HepG2 (cell line): ENCODE data around the gene E2F1. TPM values are rescaled to one million over a fixed set of nuclear protein-coding genes. Genes with fewer than 3 reads are reported as not detected.

ENCODE experiments used
- BRD4 ChIP-seq: sonication (generic); formaldehyde crosslinking; IDR thresholded peaks from 2 replicates; pipeline ENCODE4 v1.4.0; 2020; ENCODE audit warnings: missing genetic modification reagents
- DBP ChIP-seq: sonication (generic); formaldehyde crosslinking; IDR thresholded peaks from 2 replicates; pipeline ENCODE4 v1.4.0; 2020; ENCODE audit warnings: missing genetic modification reagents; ENCODE audit errors: not compliant biosample characterization
- KDM4B ChIP-seq: sonication (generic); formaldehyde crosslinking; IDR thresholded peaks from 2 replicates; pipeline ENCODE4 v1.4.0; 2020; ENCODE audit warnings: missing genetic modification reagents
- KDM6A ChIP-seq: IDR thresholded peaks from 2 replicates; pipeline ENCODE4 v1.6.1; 2016; ENCODE audit warnings: low read depth
- MEIS1 ChIP-seq: sonication (generic); formaldehyde crosslinking; IDR thresholded peaks from 2 replicates; pipeline ENCODE4 v1.9.0; 2021; ENCODE audit warnings: mild to moderate bottlenecking, missing genetic modification reagents, moderate library complexity, borderline replicate concordance
- MYNN ChIP-seq: sonication (generic); formaldehyde crosslinking; IDR thresholded peaks from 2 replicates; pipeline ENCODE4 v1.4.0; 2020; ENCODE audit warnings: mild to moderate bottlenecking, low read depth, missing genetic modification reagents
- NCOR1 ChIP-seq: fragments of 200-600 bp; sonication (generic); IDR thresholded peaks from 2 replicates; pipeline ENCODE4 v1.7.0; 2017; ENCODE audit warnings: antibody characterized with exemption, low read length, borderline replicate concordance
- NR3C1 ChIP-seq: sonication (generic); formaldehyde crosslinking; IDR thresholded peaks from 2 replicates; pipeline ENCODE4 v1.4.0; 2020; ENCODE audit warnings: missing genetic modification reagents
- REPIN1 ChIP-seq: sonication (generic); formaldehyde crosslinking; IDR thresholded peaks from 2 replicates; pipeline ENCODE4 v1.8.0; 2022; ENCODE audit warnings: missing genetic modification reagents, low read depth, mild to moderate bottlenecking, borderline replicate concordance
- SMAD9 ChIP-seq: sonication (generic); formaldehyde crosslinking; IDR thresholded peaks from 2 replicates; pipeline ENCODE4 v1.5.1; 2020; ENCODE audit warnings: mild to moderate bottlenecking, missing genetic modification reagents
- TAF1 ChIP-seq: sonication (generic); formaldehyde crosslinking; IDR thresholded peaks from 2 replicates; pipeline ENCODE4 v1.4.0; 2020; ENCODE audit warnings: missing genetic modification reagents
- ZBTB33 ChIP-seq: sonication (generic); formaldehyde crosslinking; IDR thresholded peaks from 2 replicates; pipeline ENCODE4 v1.4.0; 2020; ENCODE audit warnings: missing genetic modification reagents
- ZNF142 ChIP-seq: sonication (generic); formaldehyde crosslinking; IDR thresholded peaks from 2 replicates; pipeline ENCODE4 v1.4.0; 2020; ENCODE audit warnings: missing genetic modification reagents
- ZNF230 ChIP-seq: sonication (generic); formaldehyde crosslinking; IDR thresholded peaks from 2 replicates; pipeline ENCODE4 v1.4.0; 2020; ENCODE audit warnings: mild to moderate bottlenecking, missing genetic modification reagents
- ZNF232 ChIP-seq: sonication (generic); formaldehyde crosslinking; IDR thresholded peaks from 2 replicates; pipeline ENCODE4 v1.4.0; 2020; ENCODE audit warnings: missing genetic modification reagents, borderline replicate concordance
- ZSCAN30 ChIP-seq: sonication (generic); formaldehyde crosslinking; IDR thresholded peaks from 2 replicates; pipeline ENCODE4 v1.5.0; 2020; ENCODE audit warnings: mild to moderate bottlenecking, missing genetic modification reagents
- polyA plus RNA-seq, 8 experiments: library from polyadenylated mRNA; depleted of rRNA in 3 of 8; stranded (reverse) in 7 of 8; unstranded in 1 of 8; fragments of >200 nt; fragmentation: Illumina TruSeq in 4 of 8; extraction: Trizol in 4 of 8; gene quantifications; 2 replicates each; pipeline versions ENCODE4 v1.2.1 to v1.2.3, GENCODE V29; 2011 to 2016; ENCODE audit warnings: low read depth in 4 of 8, missing spikeins in 1 of 8, mixed read lengths in 1 of 8; ENCODE audit not compliant: insufficient read depth in 1 of 8
- total RNA-seq, 5 experiments: library from RNA; depleted of rRNA; stranded (reverse); fragments of >200 nt; fragmentation: Illumina TruSeq; extraction: Trizol; gene quantifications; 2 replicates each; pipeline ENCODE4 v1.2.3, GENCODE V29; 2016; ENCODE audit warnings: low read depth in 1 of 5
- TF ChIP-seq, protein P1 (sequence below), 2 experiments: IDR thresholded peaks; 2 replicates each; pipeline ENCODE4 v1.6.1; 2011 to 2012; ENCODE audit warnings: low read length in 2 of 2, borderline replicate concordance in 1 of 2, low read depth in 1 of 2, mild to moderate bottlenecking in 1 of 2, moderate library complexity in 1 of 2

The E2F1 gene
- total and polyA plus RNA-seq, 2 of the 13 experiments (the other 11 are each of a cell fraction or from before 2014, with no cell fraction given), result 25.5 to 39.4 TPM

GRCh38 chr20:33724439-33725094 lies 38.4 kb upstream of the E2F1 start (continued):
- TF ChIP-seq ZNF230 (CRISPR knock-in tag), result no peak
- no peak for TF ChIP-seq DBP
- peak; percentile 60; the same call in 1 of the 2 replicates for TF ChIP-seq BRD4 (CRISPR knock-in tag)
- TF ChIP-seq MYNN (CRISPR knock-in tag), result no peak
- peak; percentile 75; the same call in 1 of the 2 replicates for TF ChIP-seq NCOR1
- no peak for TF ChIP-seq MEIS1 (CRISPR knock-in tag)
- TF ChIP-seq NR3C1 (CRISPR knock-in tag), result no peak
- no peak for TF ChIP-seq ZNF142 (CRISPR knock-in tag)
- TF ChIP-seq REPIN1 (CRISPR knock-in tag), result peak; percentile 73; the same call in 1 of the 2 replicates
- no peak; the same call in 1 of the 2 replicates for TF ChIP-seq ZNF232 (CRISPR knock-in tag)
- no peak for TF ChIP-seq KDM4B (CRISPR knock-in tag)
- TF ChIP-seq ZSCAN30 (CRISPR knock-in tag), result peak; percentile 94; the same call in 1 of the 2 replicates
- TF ChIP-seq TAF1 (CRISPR knock-in tag), result no peak
- TF ChIP-seq SMAD9 (CRISPR knock-in tag), result no peak
- 0 out of 2 replicates have a peak, but pooled peaks have one; percentile 32 for TF ChIP-seq ZBTB33 (CRISPR knock-in tag)
- TF ChIP-seq, protein P1, sequence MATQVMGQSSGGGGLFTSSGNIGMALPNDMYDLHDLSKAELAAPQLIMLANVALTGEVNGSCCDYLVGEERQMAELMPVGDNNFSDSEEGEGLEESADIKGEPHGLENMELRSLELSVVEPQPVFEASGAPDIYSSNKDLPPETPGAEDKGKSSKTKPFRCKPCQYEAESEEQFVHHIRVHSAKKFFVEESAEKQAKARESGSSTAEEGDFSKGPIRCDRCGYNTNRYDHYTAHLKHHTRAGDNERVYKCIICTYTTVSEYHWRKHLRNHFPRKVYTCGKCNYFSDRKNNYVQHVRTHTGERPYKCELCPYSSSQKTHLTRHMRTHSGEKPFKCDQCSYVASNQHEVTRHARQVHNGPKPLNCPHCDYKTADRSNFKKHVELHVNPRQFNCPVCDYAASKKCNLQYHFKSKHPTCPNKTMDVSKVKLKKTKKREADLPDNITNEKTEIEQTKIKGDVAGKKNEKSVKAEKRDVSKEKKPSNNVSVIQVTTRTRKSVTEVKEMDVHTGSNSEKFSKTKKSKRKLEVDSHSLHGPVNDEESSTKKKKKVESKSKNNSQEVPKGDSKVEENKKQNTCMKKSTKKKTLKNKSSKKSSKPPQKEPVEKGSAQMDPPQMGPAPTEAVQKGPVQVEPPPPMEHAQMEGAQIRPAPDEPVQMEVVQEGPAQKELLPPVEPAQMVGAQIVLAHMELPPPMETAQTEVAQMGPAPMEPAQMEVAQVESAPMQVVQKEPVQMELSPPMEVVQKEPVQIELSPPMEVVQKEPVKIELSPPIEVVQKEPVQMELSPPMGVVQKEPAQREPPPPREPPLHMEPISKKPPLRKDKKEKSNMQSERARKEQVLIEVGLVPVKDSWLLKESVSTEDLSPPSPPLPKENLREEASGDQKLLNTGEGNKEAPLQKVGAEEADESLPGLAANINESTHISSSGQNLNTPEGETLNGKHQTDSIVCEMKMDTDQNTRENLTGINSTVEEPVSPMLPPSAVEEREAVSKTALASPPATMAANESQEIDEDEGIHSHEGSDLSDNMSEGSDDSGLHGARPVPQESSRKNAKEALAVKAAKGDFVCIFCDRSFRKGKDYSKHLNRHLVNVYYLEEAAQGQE (IDR thresholded peaks at IDR 0.05; ENCODE audit: borderline replicate concordance in 1 of 2, low read depth in 1 of 2, low read length in 2 of 2), result no peak
- peak; percentile 79 for TF ChIP-seq KDM6A (CRISPR knock-in tag)
